HepG2 (cell line): ENCODE measurements around the gene ENTREP3. TPM values are rescaled to one million over a fixed set of nuclear protein-coding genes. Genes with fewer than 3 reads are reported as not detected.

Source experiments
- AKAP8 ChIP-seq: sonication (generic); formaldehyde crosslinking; IDR thresholded peaks from 2 replicates; pipeline ENCODE4 v1.5.1; 2020; ENCODE audit warnings: mild to moderate bottlenecking, missing genetic modification reagents
- ARID2 ChIP-seq: sonication (generic); formaldehyde crosslinking; IDR thresholded peaks from 2 replicates; pipeline ENCODE4 v1.8.1; 2022; ENCODE audit warnings: mild to moderate bottlenecking, missing genetic modification reagents, borderline replicate concordance
- ATF7-NPFF ChIP-seq: sonication (generic); formaldehyde crosslinking; IDR thresholded peaks from 2 replicates; pipeline ENCODE4 v1.8.1; 2023; ENCODE audit warnings: mild to moderate bottlenecking, low read depth, missing genetic modification reagents, moderate library complexity
- BRD4 ChIP-seq: sonication (generic); formaldehyde crosslinking; IDR thresholded peaks from 2 replicates; pipeline ENCODE4 v1.4.0; 2020; ENCODE audit warnings: missing genetic modification reagents
- CBFB ChIP-seq: sonication (generic); formaldehyde crosslinking; IDR thresholded peaks from 2 replicates; pipeline ENCODE4 v1.4.0; 2020; ENCODE audit warnings: missing genetic modification reagents
- CCAR2 ChIP-seq: fragments of 200-400 bp; formaldehyde crosslinking; optimal IDR thresholded peaks from 2 replicates; pipeline ENCODE3; 2018; ENCODE audit warnings: low read depth, mild to moderate bottlenecking, low read length, moderate library complexity
- CEBPB ChIP-seq: IDR thresholded peaks from 2 replicates; pipeline ENCODE4 v1.6.1; 2011; ENCODE audit warnings: low read depth, low read length, improper control_type of control experiment, borderline replicate concordance
- CENPT ChIP-seq: sonication (generic); formaldehyde crosslinking; IDR thresholded peaks from 2 replicates; pipeline ENCODE4 v1.8.0; 2022; ENCODE audit warnings: low read depth, mild to moderate bottlenecking, moderate library complexity, missing genetic modification reagents
- DNMT1 ChIP-seq: sonication (generic); formaldehyde crosslinking; IDR thresholded peaks from 2 replicates; pipeline ENCODE4 v1.5.1; 2020; ENCODE audit warnings: mild to moderate bottlenecking, missing genetic modification reagents
- ESRRA ChIP-seq: sonication (generic); formaldehyde crosslinking; IDR thresholded peaks from 2 replicates; pipeline ENCODE4 v1.5.1; 2020; ENCODE audit warnings: mild to moderate bottlenecking, low read depth, missing genetic modification reagents
- JDP2 ChIP-seq: sonication (generic); formaldehyde crosslinking; IDR thresholded peaks from 2 replicates; pipeline ENCODE4 v1.8.1; 2022; ENCODE audit warnings: missing genetic modification reagents, borderline replicate concordance
- NBN ChIP-seq: fragments of 450-650 bp; conservative IDR thresholded peaks from 2 replicates; pipeline ENCODE4 v1.6.1; 2017
- NPAS2 ChIP-seq: sonication (generic); formaldehyde crosslinking; IDR thresholded peaks from 2 replicates; pipeline ENCODE4 v1.8.0; 2022; ENCODE audit warnings: mild to moderate bottlenecking, missing genetic modification reagents, borderline replicate concordance
- SATB2 ChIP-seq: sonication (generic); formaldehyde crosslinking; IDR thresholded peaks from 2 replicates; pipeline ENCODE4 v1.5.0; 2020; ENCODE audit warnings: missing genetic modification reagents
- SETDB1 ChIP-seq: sonication (generic); formaldehyde crosslinking; IDR thresholded peaks from 2 replicates; pipeline ENCODE4 v1.5.1; 2020; ENCODE audit warnings: missing genetic modification reagents, mild to moderate bottlenecking, borderline replicate concordance
- TAF1 ChIP-seq: sonication (generic); formaldehyde crosslinking; IDR thresholded peaks from 2 replicates; pipeline ENCODE4 v1.4.0; 2020; ENCODE audit warnings: missing genetic modification reagents
- TRAFD1 ChIP-seq: sonication (generic); formaldehyde crosslinking; IDR thresholded peaks from 2 replicates; pipeline ENCODE4 v1.5.1; 2020; ENCODE audit warnings: missing genetic modification reagents, mild to moderate bottlenecking, borderline replicate concordance
- ZBTB38 ChIP-seq: sonication (generic); formaldehyde crosslinking; IDR thresholded peaks from 2 replicates; pipeline ENCODE4 v1.5.1; 2020; ENCODE audit warnings: mild to moderate bottlenecking, missing genetic modification reagents
- ZNF317 ChIP-seq: sonication (generic); formaldehyde crosslinking; IDR thresholded peaks from 2 replicates; pipeline ENCODE4 v1.5.0; 2020; ENCODE audit warnings: mild to moderate bottlenecking, missing genetic modification reagents
- ZNF430 ChIP-seq: sonication (generic); formaldehyde crosslinking; IDR thresholded peaks from 2 replicates; pipeline ENCODE4 v1.9.0; 2021; ENCODE audit warnings: mild to moderate bottlenecking, missing genetic modification reagents
- ZNF431 ChIP-seq: sonication (generic); formaldehyde crosslinking; IDR thresholded peaks from 2 replicates; pipeline ENCODE4 v1.9.0; 2022; ENCODE audit warnings: missing genetic modification reagents, low read depth, mild to moderate bottlenecking, borderline replicate concordance
- ZNF44 ChIP-seq: sonication (generic); formaldehyde crosslinking; IDR thresholded peaks from 2 replicates; pipeline ENCODE4 v1.5.1; 2020; ENCODE audit warnings: mild to moderate bottlenecking, missing genetic modification reagents
- ZNF460 ChIP-seq: sonication (generic); formaldehyde crosslinking; IDR thresholded peaks from 2 replicates; pipeline ENCODE4 v1.5.1; 2020; ENCODE audit warnings: missing genetic modification reagents, mild to moderate bottlenecking, borderline replicate concordance
- ZNF543 ChIP-seq: sonication (generic); formaldehyde crosslinking; IDR thresholded peaks from 2 replicates; pipeline ENCODE4 v1.4.0; 2020; ENCODE audit warnings: mild to moderate bottlenecking, missing genetic modification reagents
- ZNF557 ChIP-seq: sonication (generic); formaldehyde crosslinking; IDR thresholded peaks from 2 replicates; pipeline ENCODE4 v1.4.0; 2020; ENCODE audit warnings: missing genetic modification reagents
- ZNF597 ChIP-seq: sonication (generic); formaldehyde crosslinking; IDR thresholded peaks from 2 replicates; pipeline ENCODE4 v1.5.0; 2020; ENCODE audit warnings: missing genetic modification reagents
- ZNF678 ChIP-seq: sonication (generic); formaldehyde crosslinking; IDR thresholded peaks from 2 replicates; pipeline ENCODE4 v1.4.0; 2020; ENCODE audit warnings: mild to moderate bottlenecking, missing genetic modification reagents
- polyA plus RNA-seq, 8 experiments: library from polyadenylated mRNA; depleted of rRNA in 3 of 8; stranded (reverse) in 7 of 8; unstranded in 1 of 8; fragments of >200 nt; fragmentation: Illumina TruSeq in 4 of 8; extraction: Trizol in 4 of 8; gene quantifications; 2 replicates each; pipeline versions ENCODE4 v1.2.1 to v1.2.3, GENCODE V29; 2011 to 2016; ENCODE audit warnings: low read depth in 4 of 8, missing spikeins in 1 of 8, mixed read lengths in 1 of 8; ENCODE audit not compliant: insufficient read depth in 1 of 8
- total RNA-seq, 5 experiments: library from RNA; depleted of rRNA; stranded (reverse); fragments of >200 nt; fragmentation: Illumina TruSeq; extraction: Trizol; gene quantifications; 2 replicates each; pipeline ENCODE4 v1.2.3, GENCODE V29; 2016; ENCODE audit warnings: low read depth in 1 of 5
- TF ChIP-seq, protein P1 (sequence below): sonication (generic); formaldehyde crosslinking; conservative IDR thresholded peaks from 2 replicates; pipeline ENCODE4 v1.8.0; 2022; ENCODE audit warnings: low read depth, missing genetic modification reagents
- TF ChIP-seq, protein P2 (sequence below): IDR thresholded peaks from 2 replicates; pipeline ENCODE4 v1.6.1; 2016; ENCODE audit warnings: missing compliant biosample characterization, missing genetic modification reagents, borderline replicate concordance

Gene ENTREP3
- total and polyA plus RNA-seq, 2 of the 13 experiments (the other 11 are each of a cell fraction or from before 2014, with no cell fraction given): 4.1 to 9.9 TPM

GRCh38 chr1:155228096-155228427, 27.2 kb downstream of the ENTREP3 start (continued):
- TF ChIP-seq, protein P1, sequence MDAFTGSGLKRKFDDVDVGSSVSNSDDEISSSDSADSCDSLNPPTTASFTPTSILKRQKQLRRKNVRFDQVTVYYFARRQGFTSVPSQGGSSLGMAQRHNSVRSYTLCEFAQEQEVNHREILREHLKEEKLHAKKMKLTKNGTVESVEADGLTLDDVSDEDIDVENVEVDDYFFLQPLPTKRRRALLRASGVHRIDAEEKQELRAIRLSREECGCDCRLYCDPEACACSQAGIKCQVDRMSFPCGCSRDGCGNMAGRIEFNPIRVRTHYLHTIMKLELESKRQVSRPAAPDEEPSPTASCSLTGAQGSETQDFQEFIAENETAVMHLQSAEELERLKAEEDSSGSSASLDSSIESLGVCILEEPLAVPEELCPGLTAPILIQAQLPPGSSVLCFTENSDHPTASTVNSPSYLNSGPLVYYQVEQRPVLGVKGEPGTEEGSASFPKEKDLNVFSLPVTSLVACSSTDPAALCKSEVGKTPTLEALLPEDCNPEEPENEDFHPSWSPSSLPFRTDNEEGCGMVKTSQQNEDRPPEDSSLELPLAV: no peak
- TF ChIP-seq NBN (no peak), CCAR2 (no peak), ZNF460 (CRISPR knock-in tag) (no peak), DNMT1 (CRISPR knock-in tag) (0 out of 2 replicates have a peak, but pooled peaks have one; percentile 10), ZNF431 (no peak), JDP2 (no peak), ESRRA (CRISPR knock-in tag) (no peak), ZNF557 (CRISPR knock-in tag) (no peak), BRD4 (CRISPR knock-in tag) (no peak), AKAP8 (CRISPR knock-in tag) (no peak), ZNF678 (CRISPR knock-in tag) (no peak), ZNF543 (CRISPR knock-in tag) (no peak), ZBTB38 (CRISPR knock-in tag) (0 out of 2 replicates have a peak, but pooled peaks have one; percentile 5), TAF1 (CRISPR knock-in tag) (no peak), ARID2 (CRISPR knock-in tag) (no peak), ZNF44 (0 out of 2 replicates have a peak, but pooled peaks have one; percentile 15), ATF7-NPFF (no peak), ZNF597 (CRISPR knock-in tag) (no peak), NPAS2 (CRISPR knock-in tag) (no peak), ZNF317 (no peak), SETDB1 (CRISPR knock-in tag) (no peak), SATB2 (CRISPR knock-in tag) (no peak), CEBPB (no peak), CENPT (CRISPR knock-in tag) (no peak), CBFB (CRISPR knock-in tag) (no peak), ZNF430 (no peak), TRAFD1 (CRISPR knock-in tag) (no peak)
- TF ChIP-seq, protein P2, sequence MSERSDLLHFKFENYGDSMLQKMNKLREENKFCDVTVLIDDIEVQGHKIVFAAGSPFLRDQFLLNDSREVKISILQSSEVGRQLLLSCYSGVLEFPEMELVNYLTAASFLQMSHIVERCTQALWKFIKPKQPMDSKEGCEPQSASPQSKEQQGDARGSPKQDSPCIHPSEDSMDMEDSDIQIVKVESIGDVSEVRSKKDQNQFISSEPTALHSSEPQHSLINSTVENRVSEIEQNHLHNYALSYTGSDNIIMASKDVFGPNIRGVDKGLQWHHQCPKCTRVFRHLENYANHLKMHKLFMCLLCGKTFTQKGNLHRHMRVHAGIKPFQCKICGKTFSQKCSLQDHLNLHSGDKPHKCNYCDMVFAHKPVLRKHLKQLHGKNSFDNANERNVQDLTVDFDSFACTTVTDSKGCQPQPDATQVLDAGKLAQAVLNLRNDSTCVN (CRISPR knock-in tag): no peak
